ENCODE results near the gene ATP5ME. TPM values are rescaled to one million over a fixed set of nuclear protein-coding genes. Genes with fewer than 3 reads are reported as not detected.

ATP5ME gene
- total and polyA plus RNA-seq, 2 of the 13 experiments (the other 11 are each of a cell fraction or from before 2014, with no cell fraction given) = 305 to 753 TPM

DNA sequence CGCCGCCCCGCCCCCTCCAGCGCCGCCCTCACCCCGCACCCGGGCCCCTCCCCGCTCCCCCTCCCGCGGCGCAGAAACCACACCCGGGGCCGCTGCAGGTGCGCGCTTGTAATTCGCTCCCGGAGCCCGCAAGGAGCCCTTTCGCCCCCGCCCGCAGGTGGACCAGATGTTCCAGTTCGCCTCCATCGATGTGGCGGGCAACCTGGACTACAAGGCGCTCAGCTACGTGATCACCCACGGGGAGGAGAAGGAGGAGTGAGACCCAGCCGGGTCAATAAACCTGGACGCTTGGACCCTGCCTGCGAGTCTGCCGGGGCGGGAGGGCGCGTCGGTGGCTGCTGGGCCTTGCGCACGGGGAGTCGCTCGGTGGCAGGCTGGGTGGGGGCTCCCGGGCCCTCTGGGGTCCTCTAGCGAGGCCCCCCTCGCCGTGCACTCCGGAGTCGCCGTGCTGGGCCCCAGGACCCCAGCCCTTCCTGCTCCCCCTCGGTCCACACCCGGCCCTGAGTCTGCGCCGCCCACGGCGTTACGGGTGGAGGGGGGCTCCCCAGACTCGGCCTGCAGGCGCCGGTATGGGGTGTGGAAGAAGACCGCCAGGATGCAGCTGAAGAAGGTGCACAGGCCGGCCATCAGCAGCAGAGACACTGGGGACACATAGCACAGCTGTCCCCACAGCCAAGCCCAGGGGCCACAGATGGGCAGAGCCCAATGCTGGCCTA is 7.8 kb upstream of the ATP5ME start (continued):
- TF ChIP-seq MAZ (IDR thresholded peaks at IDR 0.05; ENCODE audit: borderline replicate concordance, low read depth, low read length) (peak; percentile 55; the same call in 1 of the 2 replicates), MAZ (CRISPR knock-in tag; IDR thresholded peaks at IDR 0.05; ENCODE audit: low read depth) (peak; percentile 66; the same call in 1 of the 2 replicates), ZFP1 (CRISPR knock-in tag; IDR thresholded peaks at IDR 0.05) (no peak), ZNF766 (CRISPR knock-in tag; IDR thresholded peaks at IDR 0.05; ENCODE audit: borderline replicate concordance) (no peak), ZNF615 (CRISPR knock-in tag; IDR thresholded peaks at IDR 0.05; ENCODE audit: borderline replicate concordance) (no peak), ZNF772 (CRISPR knock-in tag; IDR thresholded peaks at IDR 0.05) (no peak), ZKSCAN8 (CRISPR knock-in tag; IDR thresholded peaks at IDR 0.05; ENCODE audit: borderline replicate concordance) (peak; percentile 37; the same call in 1 of the 2 replicates), NPAS2 (CRISPR knock-in tag; IDR thresholded peaks at IDR 0.05; ENCODE audit: borderline replicate concordance) (peak; percentile 24; the same call in 1 of the 2 replicates), SP5 (CRISPR knock-in tag; IDR thresholded peaks at IDR 0.05; ENCODE audit: borderline replicate concordance, low read depth) (peak; percentile 49; the same call in 1 of the 2 replicates), ZFY (CRISPR knock-in tag; IDR thresholded peaks at IDR 0.05) (peak; percentile 2; the same call in 1 of the 2 replicates), NR2C2 (CRISPR knock-in tag; IDR thresholded peaks at IDR 0.05; ENCODE audit: borderline replicate concordance) (no peak), NCOA1 (CRISPR knock-in tag; IDR thresholded peaks at IDR 0.05) (0 out of 2 replicates have a peak, but pooled peaks have one; percentile 32), SMC3 (IDR thresholded peaks at IDR 0.05; ENCODE audit: low read length) (no peak), ZNF230 (CRISPR knock-in tag; IDR thresholded peaks at IDR 0.05) (no peak), SOX5 (CRISPR knock-in tag; IDR thresholded peaks at IDR 0.05; ENCODE audit: borderline replicate concordance) (no peak), ZNF335 (CRISPR knock-in tag; IDR thresholded peaks at IDR 0.05) (no peak), ZNF800 (CRISPR knock-in tag; IDR thresholded peaks at IDR 0.05) (peak; percentile 45; the same call in 1 of the 2 replicates), ZNF224 (CRISPR knock-in tag; IDR thresholded peaks at IDR 0.05) (no peak), ZMYM3 (CRISPR knock-in tag; IDR thresholded peaks at IDR 0.05) (peak; percentile 25; the same call in 1 of the 2 replicates)
- TF ChIP-seq, protein P1, sequence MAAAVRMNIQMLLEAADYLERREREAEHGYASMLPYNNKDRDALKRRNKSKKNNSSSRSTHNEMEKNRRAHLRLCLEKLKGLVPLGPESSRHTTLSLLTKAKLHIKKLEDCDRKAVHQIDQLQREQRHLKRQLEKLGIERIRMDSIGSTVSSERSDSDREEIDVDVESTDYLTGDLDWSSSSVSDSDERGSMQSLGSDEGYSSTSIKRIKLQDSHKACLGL (CRISPR knock-in tag; IDR thresholded peaks at IDR 0.05) = peak; percentile 48; the same call in 1 of the 2 replicates
- TF ChIP-seq, protein P2, sequence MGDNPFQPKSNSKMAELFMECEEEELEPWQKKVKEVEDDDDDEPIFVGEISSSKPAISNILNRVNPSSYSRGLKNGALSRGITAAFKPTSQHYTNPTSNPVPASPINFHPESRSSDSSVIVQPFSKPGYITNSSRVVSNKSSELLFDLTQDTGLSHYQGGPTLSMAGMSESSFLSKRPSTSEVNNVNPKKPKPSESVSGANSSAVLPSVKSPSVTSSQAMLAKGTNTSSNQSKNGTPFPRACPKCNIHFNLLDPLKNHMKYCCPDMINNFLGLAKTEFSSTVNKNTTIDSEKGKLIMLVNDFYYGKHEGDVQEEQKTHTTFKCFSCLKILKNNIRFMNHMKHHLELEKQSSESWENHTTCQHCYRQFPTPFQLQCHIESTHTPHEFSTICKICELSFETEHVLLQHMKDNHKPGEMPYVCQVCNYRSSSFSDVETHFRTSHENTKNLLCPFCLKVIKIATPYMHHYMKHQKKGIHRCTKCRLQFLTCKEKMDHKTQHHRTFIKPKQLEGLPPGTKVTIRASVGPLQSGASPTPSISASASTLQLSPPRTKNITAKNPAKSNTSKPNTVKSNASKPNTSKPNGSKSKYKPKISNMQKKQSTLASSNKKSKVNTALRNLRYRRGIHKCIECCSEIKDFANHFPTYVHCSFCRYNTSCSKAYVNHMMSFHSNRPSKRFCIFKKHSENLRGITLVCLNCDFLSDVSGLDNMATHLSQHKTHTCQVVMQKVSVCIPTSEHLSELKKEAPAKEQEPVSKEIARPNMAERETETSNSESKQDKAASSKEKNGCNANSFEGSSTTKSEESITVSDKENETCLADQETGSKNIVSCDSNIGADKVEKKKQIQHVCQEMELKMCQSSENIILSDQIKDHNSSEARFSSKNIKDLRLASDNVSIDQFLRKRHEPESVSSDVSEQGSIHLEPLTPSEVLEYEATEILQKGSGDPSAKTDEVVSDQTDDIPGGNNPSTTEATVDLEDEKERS (CRISPR knock-in tag; IDR thresholded peaks at IDR 0.05) = peak; percentile 29; the same call in 1 of the 2 replicates
- TF ChIP-seq, protein P3, sequence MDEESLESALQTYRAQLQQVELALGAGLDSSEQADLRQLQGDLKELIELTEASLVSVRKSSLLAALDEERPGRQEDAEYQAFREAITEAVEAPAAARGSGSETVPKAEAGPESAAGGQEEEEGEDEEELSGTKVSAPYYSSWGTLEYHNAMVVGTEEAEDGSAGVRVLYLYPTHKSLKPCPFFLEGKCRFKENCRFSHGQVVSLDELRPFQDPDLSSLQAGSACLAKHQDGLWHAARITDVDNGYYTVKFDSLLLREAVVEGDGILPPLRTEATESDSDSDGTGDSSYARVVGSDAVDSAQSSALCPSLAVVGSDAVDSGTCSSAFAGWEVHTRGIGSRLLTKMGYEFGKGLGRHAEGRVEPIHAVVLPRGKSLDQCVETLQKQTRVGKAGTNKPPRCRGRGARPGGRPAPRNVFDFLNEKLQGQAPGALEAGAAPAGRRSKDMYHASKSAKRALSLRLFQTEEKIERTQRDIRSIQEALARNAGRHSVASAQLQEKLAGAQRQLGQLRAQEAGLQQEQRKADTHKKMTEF (CRISPR knock-in tag; IDR thresholded peaks at IDR 0.05) = peak; percentile 29; the same call in 1 of the 2 replicates
- TF ChIP-seq, protein P4, sequence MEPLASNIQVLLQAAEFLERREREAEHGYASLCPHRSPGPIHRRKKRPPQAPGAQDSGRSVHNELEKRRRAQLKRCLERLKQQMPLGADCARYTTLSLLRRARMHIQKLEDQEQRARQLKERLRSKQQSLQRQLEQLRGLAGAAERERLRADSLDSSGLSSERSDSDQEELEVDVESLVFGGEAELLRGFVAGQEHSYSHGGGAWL (CRISPR knock-in tag; IDR thresholded peaks at IDR 0.05) = no peak

Measured in HepG2 (cell line).